ENCODE results near the gene SUV39H1.

The SUV39H1 gene

DNA sequence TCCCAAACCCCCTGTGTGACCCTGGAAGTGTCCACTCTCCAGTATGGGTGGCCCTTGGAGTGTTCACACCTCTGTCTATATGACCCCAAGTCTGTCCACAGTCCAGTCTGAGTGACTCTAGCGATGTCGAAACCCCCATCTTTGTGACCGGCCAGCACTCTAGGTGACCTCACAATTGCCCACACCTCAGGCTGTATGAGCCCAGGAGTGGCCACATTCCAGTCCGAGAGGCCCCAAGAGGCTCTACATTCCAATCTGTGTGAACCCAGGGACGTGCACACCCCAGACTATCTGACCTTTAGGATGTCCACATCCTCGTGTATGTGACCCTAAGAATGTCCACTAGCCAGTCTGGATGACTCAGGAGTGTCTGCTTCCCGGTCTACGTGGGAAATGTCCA, 57.7 kb downstream of the SUV39H1 start (continued):
- TF ChIP-seq, protein P1, sequence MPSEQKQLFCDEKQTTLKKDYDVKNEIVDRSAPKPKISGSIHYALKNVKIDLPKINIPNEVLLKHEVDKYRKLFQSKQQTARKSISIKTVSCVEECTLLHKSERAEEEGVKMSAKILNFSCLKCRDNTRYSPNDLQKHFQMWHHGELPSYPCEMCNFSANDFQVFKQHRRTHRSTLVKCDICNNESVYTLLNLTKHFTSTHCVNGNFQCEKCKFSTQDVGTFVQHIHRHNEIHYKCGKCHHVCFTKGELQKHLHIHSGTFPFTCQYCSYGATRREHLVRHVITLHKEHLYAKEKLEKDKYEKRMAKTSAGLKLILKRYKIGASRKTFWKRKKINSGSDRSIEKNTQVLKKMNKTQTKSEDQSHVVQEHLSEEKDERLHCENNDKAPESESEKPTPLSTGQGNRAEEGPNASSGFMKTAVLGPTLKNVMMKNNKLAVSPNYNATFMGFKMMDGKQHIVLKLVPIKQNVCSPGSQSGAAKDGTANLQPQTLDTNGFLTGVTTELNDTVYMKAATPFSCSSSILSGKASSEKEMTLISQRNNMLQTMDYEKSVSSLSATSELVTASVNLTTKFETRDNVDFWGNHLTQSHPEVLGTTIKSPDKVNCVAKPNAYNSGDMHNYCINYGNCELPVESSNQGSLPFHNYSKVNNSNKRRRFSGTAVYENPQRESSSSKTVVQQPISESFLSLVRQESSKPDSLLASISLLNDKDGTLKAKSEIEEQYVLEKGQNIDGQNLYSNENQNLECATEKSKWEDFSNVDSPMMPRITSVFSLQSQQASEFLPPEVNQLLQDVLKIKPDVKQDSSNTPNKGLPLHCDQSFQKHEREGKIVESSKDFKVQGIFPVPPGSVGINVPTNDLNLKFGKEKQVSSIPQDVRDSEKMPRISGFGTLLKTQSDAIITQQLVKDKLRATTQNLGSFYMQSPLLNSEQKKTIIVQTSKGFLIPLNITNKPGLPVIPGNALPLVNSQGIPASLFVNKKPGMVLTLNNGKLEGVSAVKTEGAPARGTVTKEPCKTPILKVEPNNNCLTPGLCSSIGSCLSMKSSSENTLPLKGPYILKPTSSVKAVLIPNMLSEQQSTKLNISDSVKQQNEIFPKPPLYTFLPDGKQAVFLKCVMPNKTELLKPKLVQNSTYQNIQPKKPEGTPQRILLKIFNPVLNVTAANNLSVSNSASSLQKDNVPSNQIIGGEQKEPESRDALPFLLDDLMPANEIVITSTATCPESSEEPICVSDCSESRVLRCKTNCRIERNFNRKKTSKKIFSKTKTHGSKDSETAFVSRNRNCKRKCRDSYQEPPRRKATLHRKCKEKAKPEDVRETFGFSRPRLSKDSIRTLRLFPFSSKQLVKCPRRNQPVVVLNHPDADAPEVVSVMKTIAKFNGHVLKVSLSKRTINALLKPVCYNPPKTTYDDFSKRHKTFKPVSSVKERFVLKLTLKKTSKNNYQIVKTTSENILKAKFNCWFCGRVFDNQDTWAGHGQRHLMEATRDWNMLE (tag by site-specific recombination; conservative IDR thresholded peaks at IDR 0.05; ENCODE audit: low read depth): no peak
- TF ChIP-seq GLIS1 (tag by site-specific recombination; IDR thresholded peaks at IDR 0.05) (no peak), KLF8 (tag by site-specific recombination; IDR thresholded peaks at IDR 0.05) (no peak), ZNF433 (tag by site-specific recombination; IDR thresholded peaks at IDR 0.05; ENCODE audit: low read depth) (no peak), OSR2 (tag by site-specific recombination; IDR thresholded peaks at IDR 0.05) (no peak), ZIC2 (tag by site-specific recombination; IDR thresholded peaks at IDR 0.05) (no peak), ZNF529 (tag by site-specific recombination; IDR thresholded peaks at IDR 0.05; ENCODE audit: insufficient replicate concordance) (no peak)
